ENCODE results near the gene ENDOD1.

The ENDOD1 gene

DNA sequence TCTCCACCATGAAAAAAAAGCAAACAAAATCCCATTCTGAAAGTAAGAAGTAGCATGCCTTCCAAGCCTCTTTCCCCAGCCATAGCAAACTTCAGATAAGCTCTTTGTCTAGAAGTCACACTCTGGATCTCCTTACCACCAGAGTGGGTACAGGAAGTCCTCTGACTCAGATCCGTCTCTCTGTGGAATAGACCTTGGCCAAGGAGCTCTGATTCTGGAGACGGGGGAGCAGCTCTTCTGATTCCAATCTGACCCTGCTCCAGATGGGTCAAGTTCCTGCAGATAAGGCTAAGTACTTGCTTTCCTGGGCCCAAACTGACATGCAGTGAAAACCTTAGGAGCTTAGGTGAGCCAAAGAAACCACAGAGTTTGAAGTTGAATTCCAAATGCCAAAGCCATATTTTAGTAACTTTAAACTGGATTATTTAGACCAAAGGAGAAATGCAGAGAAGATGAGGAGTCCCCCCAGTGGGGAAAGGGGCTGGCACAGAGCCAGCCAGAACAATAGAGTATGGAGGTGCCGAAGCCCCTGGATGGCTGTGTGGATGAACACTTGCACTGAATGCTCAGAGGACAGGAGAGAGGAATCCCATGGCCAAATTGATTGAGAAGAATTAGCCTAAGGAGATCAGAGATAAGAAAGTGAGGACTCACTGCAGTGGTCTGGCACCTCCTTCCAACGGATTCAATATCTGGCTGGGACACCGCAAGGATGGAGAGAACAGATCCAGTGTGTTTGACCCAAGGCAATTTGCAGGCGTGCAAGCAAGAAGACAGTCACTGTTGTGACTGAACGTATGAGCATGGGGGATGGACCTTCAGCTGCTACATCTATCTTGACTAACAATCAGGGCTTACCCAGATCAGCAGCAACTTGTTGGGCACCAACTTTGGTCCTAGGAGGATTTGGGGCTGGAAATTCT lies 54.9 kb downstream of the ENDOD1 start:
- no peak for DNase-seq

GRCh38 chr11:95145430-95146060 lies 55.9 kb downstream of the ENDOD1 start:
- no peak for DNase-seq

DNA sequence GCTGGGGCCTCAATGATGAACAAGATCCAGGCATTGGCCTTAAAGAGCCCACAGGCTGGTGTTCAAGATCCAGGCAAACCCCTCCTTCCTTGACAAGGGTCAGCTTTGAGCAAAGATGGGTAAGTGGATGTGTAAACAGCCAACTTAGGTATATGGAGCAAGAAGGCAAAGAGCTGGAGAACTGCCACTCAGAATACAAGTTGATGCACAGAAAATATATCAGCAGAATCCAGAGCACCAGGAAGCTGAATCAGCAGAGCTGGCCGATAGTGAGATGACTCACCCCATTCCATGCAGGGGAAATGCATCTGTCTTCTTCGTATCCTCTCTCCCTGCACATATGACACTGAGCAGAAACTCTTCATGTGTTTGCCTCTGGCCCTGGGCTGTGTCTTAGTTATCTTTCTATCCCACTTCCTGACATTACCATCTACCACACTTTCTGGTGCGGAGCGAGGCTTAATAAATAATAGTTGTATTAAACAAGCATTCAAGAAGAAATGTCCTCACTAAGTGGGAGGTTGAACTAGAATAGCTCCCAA lies 57.8 kb downstream of the ENDOD1 start:
- no peak for DNase-seq

GRCh38 chr11:95148406-95148805 lies 58.8 kb downstream of the ENDOD1 start:
- no peak for DNase-seq

GRCh38 chr11:95148938-95149337 lies 59.3 kb downstream of the ENDOD1 start:
- no peak for DNase-seq

DNA sequence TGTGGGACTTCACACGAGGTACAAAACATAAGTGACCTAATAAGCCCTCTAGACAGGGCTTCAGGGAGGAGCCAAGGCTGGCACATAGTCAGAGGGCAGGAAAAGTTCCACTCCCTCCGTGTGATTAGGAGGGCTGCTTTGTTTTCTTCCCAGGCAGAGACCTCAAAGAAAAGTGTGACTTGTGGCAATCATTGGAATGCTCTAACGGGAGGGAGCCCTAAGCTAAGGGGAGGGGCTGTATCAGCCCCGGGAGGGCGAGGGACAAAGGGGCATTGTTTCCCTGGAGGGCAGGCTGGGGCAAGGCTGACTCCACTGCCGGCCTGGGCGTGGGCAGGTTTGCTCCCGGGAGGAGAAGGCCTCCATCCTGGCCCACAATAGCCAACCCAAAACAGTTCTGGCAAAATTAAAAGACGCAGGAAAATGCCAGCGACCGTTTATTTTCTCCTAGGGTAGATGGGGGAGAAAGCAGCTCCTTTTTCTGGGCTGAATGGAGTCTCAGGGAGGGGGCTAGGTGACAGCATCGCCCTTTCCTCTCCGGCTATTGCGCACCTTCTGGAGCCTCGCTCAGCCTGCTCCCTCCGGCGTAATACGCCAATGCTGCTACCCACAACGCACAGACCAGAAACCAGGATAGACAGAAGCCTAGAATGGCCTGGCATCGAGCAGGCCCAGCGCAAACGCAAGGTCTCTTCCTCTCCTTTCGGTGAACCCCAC lies 60.2 kb downstream of the ENDOD1 start:
- no peak for DNase-seq

DNA sequence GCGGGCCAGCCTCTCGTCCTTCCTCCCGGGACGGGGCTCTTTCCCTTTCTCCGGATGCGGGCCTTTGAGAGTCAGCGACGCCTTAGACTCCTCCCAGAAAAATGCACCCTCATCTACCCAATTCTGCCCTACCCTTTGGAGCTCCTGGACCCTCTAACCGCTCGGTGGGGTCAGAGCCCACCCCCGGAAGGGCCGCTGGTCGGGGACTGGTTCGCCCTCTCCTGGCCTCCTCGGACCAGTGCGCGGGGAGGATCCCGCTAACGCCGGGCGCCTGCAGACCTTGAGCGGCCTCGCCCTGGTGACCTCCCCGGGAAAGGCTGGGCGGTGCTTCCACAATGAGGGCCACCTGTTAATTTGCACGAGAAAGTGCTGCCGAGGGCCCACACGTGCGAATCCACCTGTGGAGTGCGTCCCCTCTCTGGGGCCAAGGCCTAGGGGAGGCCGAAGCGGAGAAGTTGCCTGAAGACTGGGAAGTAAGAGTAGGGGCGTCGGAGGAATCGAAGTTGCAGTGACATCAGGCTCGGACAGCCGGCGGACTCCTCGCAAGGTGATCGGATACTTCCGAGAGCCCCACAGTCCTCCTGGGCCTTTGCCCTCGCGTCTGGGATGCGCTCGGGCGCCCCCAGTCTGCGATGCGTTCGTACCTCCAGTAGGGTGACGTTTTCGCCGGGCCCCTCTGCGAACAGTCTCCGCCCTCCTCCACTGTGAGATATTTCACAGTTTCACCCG lies 61.5 kb downstream of the ENDOD1 start:
- DNase-seq: peak; percentile 92

- no peak for DNase-seq
Observed at GRCh38 chr11:95152876-95153856, 63.5 kb downstream of the ENDOD1 start.

DNA sequence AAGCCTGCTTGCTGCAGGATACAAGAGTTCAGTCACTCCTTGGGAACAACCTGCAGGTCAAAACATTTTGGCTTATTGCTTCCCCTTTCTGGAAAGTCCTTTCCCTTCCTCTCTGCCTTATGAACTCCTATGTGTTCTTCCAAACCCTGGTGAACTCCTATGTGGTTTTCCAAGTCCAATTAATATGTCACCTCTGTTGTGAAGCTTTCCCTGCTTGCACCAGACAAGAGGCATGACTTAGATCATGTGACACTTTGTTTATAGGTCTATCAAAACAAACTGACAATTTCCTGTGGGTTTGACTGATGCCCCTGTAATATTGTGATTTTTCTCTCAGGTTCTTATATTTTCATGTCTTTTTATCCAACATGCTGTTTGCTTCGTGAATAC lies 64.2 kb downstream of the ENDOD1 start:
- no peak for DNase-seq

GRCh38 chr11:95154514-95154913 lies 64.9 kb downstream of the ENDOD1 start:
- DNase-seq: peak; percentile 73 to 76

- no peak for DNase-seq
Observed at GRCh38 chr11:95155385-95155784, 65.7 kb downstream of the ENDOD1 start.

GRCh38 chr11:95156133-95156721 lies 66.6 kb downstream of the ENDOD1 start:
- no peak for DNase-seq

DNA sequence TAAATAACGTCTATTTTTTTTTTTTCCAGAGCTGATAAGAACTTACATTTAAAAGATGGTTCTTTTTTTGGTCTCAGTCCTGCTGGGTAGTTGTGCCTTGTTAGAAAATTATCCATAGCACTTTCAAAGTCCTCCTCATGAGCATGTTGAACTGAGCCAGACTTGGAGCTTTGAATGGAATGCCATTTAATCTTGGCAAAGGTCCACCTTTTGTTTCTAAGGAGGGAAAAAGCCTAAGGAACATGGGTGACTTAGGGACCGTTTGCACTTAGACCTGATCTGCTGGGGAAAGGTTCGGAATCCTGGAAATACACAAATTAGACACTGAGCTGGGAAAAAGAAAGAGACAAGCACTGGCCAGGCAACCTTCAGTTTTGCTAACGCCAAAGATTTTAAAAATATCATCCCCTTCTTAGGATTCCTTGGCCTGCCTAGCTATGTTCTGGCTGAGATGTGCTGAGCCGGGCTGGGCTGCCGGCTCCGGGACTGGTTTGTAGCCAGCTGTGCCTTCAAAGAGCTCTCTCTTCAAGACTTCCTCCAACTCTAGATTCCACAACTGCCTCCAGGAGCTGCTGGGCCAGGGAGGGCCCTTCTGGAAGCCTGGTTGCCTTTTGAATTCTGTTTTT lies 67.4 kb downstream of the ENDOD1 start:
- DNase-seq: no peak

DNA sequence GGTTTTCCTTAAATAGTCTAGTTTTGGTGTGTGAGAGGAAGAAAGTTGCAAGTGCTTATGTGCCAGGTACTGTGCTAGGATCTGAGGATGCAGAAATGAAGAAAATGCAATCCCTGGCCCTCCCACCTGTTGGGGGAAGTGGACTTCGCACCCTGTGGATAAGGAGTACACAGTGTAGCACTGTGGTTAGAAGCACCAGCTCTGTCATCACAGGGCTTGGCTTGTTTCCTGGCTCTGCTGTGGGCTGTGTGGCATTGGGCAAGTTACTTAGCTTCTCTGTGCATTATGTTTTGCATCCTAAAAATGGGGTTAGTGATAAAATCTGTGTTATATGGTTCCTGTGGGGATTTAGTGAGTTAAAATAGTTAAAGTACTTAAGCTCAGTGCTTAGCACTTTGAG lies 68.2 kb downstream of the ENDOD1 start:
- DNase-seq: no peak

DNA sequence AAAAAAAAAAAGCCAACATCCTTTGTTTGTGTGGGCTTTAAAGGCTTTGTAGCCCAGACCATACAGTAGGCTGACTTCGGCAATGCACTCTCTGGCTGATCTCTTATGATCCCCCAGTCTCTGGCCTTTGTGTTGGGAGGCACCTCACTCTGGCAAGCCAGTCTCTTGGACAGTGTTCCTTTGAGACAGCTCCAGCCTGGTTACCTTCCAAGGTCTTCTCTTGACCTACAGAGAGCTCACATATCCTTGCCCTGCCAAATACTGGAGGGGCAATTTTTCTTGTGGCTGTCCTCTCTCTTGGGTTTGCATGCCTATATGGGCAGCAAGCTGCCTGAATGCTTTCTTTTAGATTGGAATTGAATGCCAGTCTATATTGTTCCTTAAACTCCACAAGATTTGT lies 71.6 kb downstream of the ENDOD1 start:
- no peak for DNase-seq

- DNase-seq: no peak
Observed at GRCh38 chr11:95163106-95163505, 73.5 kb downstream of the ENDOD1 start.

DNA sequence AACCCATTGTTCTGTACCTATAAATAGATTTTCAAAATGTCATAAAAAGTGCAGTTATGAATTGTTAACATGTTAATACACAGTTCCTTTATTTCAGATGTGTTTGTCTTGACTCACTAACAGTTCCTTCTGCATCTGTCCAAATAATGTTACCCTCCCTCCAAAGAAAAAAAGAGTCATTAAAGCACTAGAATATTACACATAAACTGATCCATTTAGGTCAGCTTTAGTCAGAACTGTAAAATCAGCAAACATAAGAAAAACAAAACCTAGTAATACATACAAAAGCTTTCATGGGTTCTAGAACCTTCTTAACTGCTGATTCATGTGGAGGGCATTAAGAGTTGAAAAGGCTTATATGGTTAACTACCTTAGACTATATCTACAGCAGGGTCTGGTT lies 76.0 kb downstream of the ENDOD1 start:
- no peak for DNase-seq

GRCh38 chr11:95166781-95167180 lies 77.1 kb downstream of the ENDOD1 start:
- DNase-seq: no peak

- no peak for DNase-seq
Observed at GRCh38 chr11:95170294-95170693, 80.6 kb downstream of the ENDOD1 start.

- no peak for DNase-seq
Observed at GRCh38 chr11:95175818-95176380, 86.3 kb downstream of the ENDOD1 start.
